BLaER1 (cell line): Measurements from ENCODE around the gene TIPRL.
"Not testable (repeated sequence)": the region's sequence is repeated elsewhere in the genome, so short reads cannot be mapped to it uniquely, and the experiment has no call there.

Experiments
- H3K27ac ChIP-seq: shearing (Covaris generic); formaldehyde crosslinking; 2 replicates; pipeline ENCODE4 v1.8.1; 2022
- H3K27me3 ChIP-seq: shearing (Covaris generic); formaldehyde crosslinking; 2 replicates; pipeline ENCODE4 v1.8.1; 2022
- H3K36me3 ChIP-seq: shearing (Covaris generic); formaldehyde crosslinking; 2 replicates; pipeline ENCODE4 v1.8.1; 2022
- H3K4me1 ChIP-seq: shearing (Covaris generic); formaldehyde crosslinking; 2 replicates; pipeline ENCODE4 v1.8.1; 2022
- H3K4me2 ChIP-seq: shearing (Covaris generic); formaldehyde crosslinking; 2 replicates; pipeline ENCODE4 v1.8.1; 2022
- H3K4me3 ChIP-seq: shearing (Covaris generic); formaldehyde crosslinking; 2 replicates; pipeline ENCODE4 v1.8.1; 2022
- H3K9ac ChIP-seq: shearing (Covaris generic); formaldehyde crosslinking; 2 replicates; pipeline ENCODE4 v1.8.1; 2022
- H3K9me3 ChIP-seq: shearing (Covaris generic); formaldehyde crosslinking; 2 replicates; pipeline ENCODE4 v1.8.1; 2022
- H4K20me1 ChIP-seq: shearing (Covaris generic); formaldehyde crosslinking; 2 replicates; pipeline ENCODE4 v1.8.1; 2022
- Cebpa-rat ChIP-seq: shearing (Covaris generic); IDR thresholded peaks from 2 replicates; pipeline ENCODE4 v1.8.1; 2022

TIPRL gene

GRCh38 chr1:168178227-168178637, 530 bp upstream of the TIPRL start:
- H3K4me1 ChIP-seq, result peaks cover 17% of the 10 kb centered on the region
- H3K27me3 ChIP-seq, result no peaks in the 10 kb centered on the region
- H3K9ac ChIP-seq, result peak overlapping the region; percentile 90
- H3K4me2 ChIP-seq, result peak overlapping the region; percentile 62
- H3K4me3 ChIP-seq, result peak overlapping the region; percentile 95
- peaks cover 37% of the 10 kb centered on the region for H4K20me1 ChIP-seq
- no peaks in the 10 kb centered on the region for H3K9me3 ChIP-seq
- TF ChIP-seq Cebpa-rat, result no peak
- peak overlapping the region; percentile 84 for H3K27ac ChIP-seq
- no peaks in the 10 kb centered on the region for H3K36me3 ChIP-seq

- H3K4me1 ChIP-seq, result peaks cover 17% of the 10 kb centered on the region
- H3K4me3 ChIP-seq, result peak overlapping the region; percentile 95
- H3K9me3 ChIP-seq, result no peaks in the 10 kb centered on the region
- H3K27ac ChIP-seq, result peak overlapping the region; percentile 84
- H4K20me1 ChIP-seq, result peaks cover 43% of the 10 kb centered on the region
- peak overlapping the region; percentile 96 for H3K4me2 ChIP-seq
- peaks cover under 1% of the 10 kb centered on the region; the same call in 1 of the 2 replicates for H3K36me3 ChIP-seq
- TF ChIP-seq Cebpa-rat, result no peak
- H3K27me3 ChIP-seq, result no peaks in the 10 kb centered on the region
- peak overlapping the region; percentile 90 for H3K9ac ChIP-seq
Observed at GRCh38 chr1:168179438-168180147, 831 bp downstream of the TIPRL start.

- TF ChIP-seq Cebpa-rat, result no peak
- Histone ChIP-seq H3K9me3 (no peaks in the 10 kb centered on the region), H3K36me3 (peaks cover 6% of the 10 kb centered on the region; the same call in 1 of the 2 replicates), H3K4me3 (peak overlapping the region; percentile 95), H3K4me1 (peaks cover 17% of the 10 kb centered on the region), H4K20me1 (peaks cover 43% of the 10 kb centered on the region), H3K4me2 (peak overlapping the region; percentile 96), H3K9ac (peak overlapping the region; percentile 90), H3K27me3 (no peaks in the 10 kb centered on the region), H3K27ac (peak overlapping the region; percentile 84; the same call in 1 of the 2 replicates)
Observed at GRCh38 chr1:168180148-168180524, 1.4 kb downstream of the TIPRL start.

- not testable (repeated sequence) for H3K27ac ChIP-seq, H3K4me2 ChIP-seq, H3K9ac ChIP-seq, H3K4me3 ChIP-seq, H3K27me3 ChIP-seq, H3K9me3 ChIP-seq
- Histone ChIP-seq H3K36me3 (peaks cover 17% of the 10 kb centered on the region), H4K20me1 (peaks cover 46% of the 10 kb centered on the region), H3K4me1 (peaks cover 17% of the 10 kb centered on the region)
Observed at GRCh38 chr1:168181063-168181720, 2.4 kb downstream of the TIPRL start.

GRCh38 chr1:168187177-168187576, 8.4 kb downstream of the TIPRL start:
- no peaks in the 10 kb centered on the region for H3K27me3 ChIP-seq
- peaks cover 35% of the 10 kb centered on the region for H4K20me1 ChIP-seq
- H3K27ac ChIP-seq, result no peak overlapping the region
- no peak overlapping the region for H3K4me2 ChIP-seq
- no peak for TF ChIP-seq Cebpa-rat
- no peak overlapping the region for H3K9ac ChIP-seq
- no peaks in the 10 kb centered on the region for H3K9me3 ChIP-seq
- H3K4me1 ChIP-seq, result no peaks in the 10 kb centered on the region
- peaks cover 75% of the 10 kb centered on the region for H3K36me3 ChIP-seq
- no peak overlapping the region for H3K4me3 ChIP-seq

- TF ChIP-seq Cebpa-rat, result no peak
- Histone ChIP-seq H3K4me2 (no peak overlapping the region), H3K9ac (no peak overlapping the region), H3K36me3 (peaks cover 88% of the 10 kb centered on the region), H3K4me3 (no peak overlapping the region), H3K27me3 (no peaks in the 10 kb centered on the region), H3K4me1 (no peaks in the 10 kb centered on the region), H3K9me3 (no peaks in the 10 kb centered on the region), H4K20me1 (peaks cover 19% of the 10 kb centered on the region), H3K27ac (no peak overlapping the region)
Observed at GRCh38 chr1:168190403-168190802, 11.6 kb downstream of the TIPRL start.

- Histone ChIP-seq H3K27me3 (no peaks in the 10 kb centered on the region), H3K9ac (no peak overlapping the region), H3K36me3 (peaks cover 78% of the 10 kb centered on the region), H3K4me2 (no peak overlapping the region), H4K20me1 (no peaks in the 10 kb centered on the region), H3K27ac (no peak overlapping the region), H3K9me3 (no peaks in the 10 kb centered on the region), H3K4me1 (no peaks in the 10 kb centered on the region), H3K4me3 (no peak overlapping the region)
- TF ChIP-seq Cebpa-rat, result no peak
Observed at GRCh38 chr1:168195199-168196135, 16.7 kb downstream of the TIPRL start.

GRCh38 chr1:168199056-168199455, 20.3 kb downstream of the TIPRL start:
- no peak overlapping the region for H3K4me2 ChIP-seq
- TF ChIP-seq Cebpa-rat, result no peak
- H3K27me3 ChIP-seq, result no peaks in the 10 kb centered on the region
- no peak overlapping the region for H3K27ac ChIP-seq
- H3K36me3 ChIP-seq, result peaks cover 71% of the 10 kb centered on the region
- H3K4me3 ChIP-seq, result no peak overlapping the region
- H3K9ac ChIP-seq, result no peak overlapping the region
- H3K4me1 ChIP-seq, result no peaks in the 10 kb centered on the region
- peaks cover 9% of the 10 kb centered on the region for H3K9me3 ChIP-seq
- no peaks in the 10 kb centered on the region for H4K20me1 ChIP-seq

- Histone ChIP-seq H3K4me2 (no peak overlapping the region), H3K36me3 (peaks cover 58% of the 10 kb centered on the region), H3K4me3 (no peak overlapping the region), H3K9ac (no peak overlapping the region), H4K20me1 (no peaks in the 10 kb centered on the region), H3K4me1 (no peaks in the 10 kb centered on the region), H3K9me3 (peaks cover 41% of the 10 kb centered on the region), H3K27ac (no peak overlapping the region), H3K27me3 (no peaks in the 10 kb centered on the region)
- TF ChIP-seq Cebpa-rat, result no peak
Observed at GRCh38 chr1:168202941-168203654, 24.3 kb downstream of the TIPRL start.
